Spleen (tissue), 7 donors: ENCODE measurements around the gene CERT1.

Experiments
- CTCF ChIP-seq, 11 experiments: fragments of 200-600 bp in 7 of 11; fragments of 450-650 bp in 4 of 11; sonication (generic) in 4 of 11; IDR thresholded peaks in 8 of 11; conservative IDR thresholded peaks in 3 of 11; 1 replicate in 7 of 11; 2 replicates in 4 of 11; pipeline versions ENCODE4 v1.4.0 to v1.8.0; 2016 to 2021; ENCODE audit warnings: antibody characterized with exemption in 11 of 11, inconsistent platforms in 4 of 11, mild to moderate bottlenecking in 1 of 11
- POLR2AphosphoS5 ChIP-seq, 3 donors: sonication (generic); formaldehyde crosslinking; IDR thresholded peaks; one replicate each; pipeline ENCODE4 v1.5.1; 2017; ENCODE audit warnings: antibody characterized with exemption in 3 of 3
- donor health status: DM: no; HTN: no; CAD: no; lungs with moderate emphysema.
- donor health status: DM: no; HTN: no; CAD: no.
- donor health status: DM: no; HTN: no; CAD: no.

GRCh38 chr5:75395277-75395676, 116.2 kb downstream of the CERT1 start:
- TF ChIP-seq CTCF (IDR thresholded peaks at IDR 0.05 in 8 of 11, conservative IDR thresholded peaks at IDR 0.05 in 3 of 11) = no peak
- TF ChIP-seq POLR2AphosphoS5 (IDR thresholded peaks at IDR 0.05) = no peak
